HG02973 (cell line): Measurements from ENCODE around the gene C11orf97.
"Not testable (repeated sequence)": the region's sequence is repeated elsewhere in the genome, so short reads cannot be mapped to it uniquely, and the experiment has no call there.

ENCODE experiments used
- ATAC-seq: cut with Tn5 transposase; IDR thresholded peaks from one replicate; pipeline ENCODE4 v1.9.1; 2021; ENCODE audit warnings: moderate library complexity; ENCODE audit not compliant: unreplicated experiment

The C11orf97 gene

DNA sequence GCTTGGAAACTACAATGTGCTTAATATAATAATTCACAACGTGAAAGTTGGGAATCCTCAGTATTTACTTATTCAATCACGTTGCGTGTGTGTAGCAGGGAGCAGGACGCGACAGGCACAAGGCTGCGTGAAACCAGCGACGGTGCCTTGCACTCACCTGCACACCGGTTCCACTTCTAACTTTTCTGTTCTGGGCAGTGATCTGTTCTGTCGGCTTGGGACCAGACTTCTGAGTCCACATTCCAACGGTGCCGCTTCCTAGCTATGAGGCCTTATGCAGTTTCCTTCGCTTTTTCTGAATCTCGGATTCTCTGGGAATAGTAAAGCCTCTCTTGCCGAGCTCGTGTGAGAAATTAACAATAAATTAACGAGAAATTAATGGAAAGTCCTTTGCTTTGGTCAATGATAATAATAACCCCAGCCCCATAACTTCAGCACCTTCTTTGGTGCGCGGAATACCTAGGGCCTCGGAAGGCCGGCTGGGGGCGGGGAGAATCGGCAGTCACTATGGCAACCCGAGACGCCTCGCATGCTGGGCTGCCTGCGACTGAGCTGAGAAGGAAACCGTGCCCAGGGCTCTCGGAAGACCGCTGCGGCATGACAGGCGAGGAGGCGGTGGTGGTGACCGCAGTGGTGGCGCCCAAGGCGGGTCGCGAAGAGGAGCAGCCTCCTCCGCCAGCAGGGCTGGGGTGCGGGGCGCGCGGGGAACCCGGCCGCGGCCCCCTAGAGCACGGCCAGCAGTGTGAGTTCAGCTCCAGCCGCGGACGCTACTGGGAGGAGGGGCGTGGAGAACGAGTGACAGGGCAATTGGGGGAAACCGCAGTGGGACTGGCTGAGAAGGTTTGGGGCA is at the start of gene C11orf97:
Gene C11orf97, plus strand, starts transcription at position 530 of the 850 bp plus-strand sequence. Its CDS starts 68 bp downstream, at position 598.
- peak; percentile 68 for ATAC-seq

- ATAC-seq = peak; percentile 91
Observed at GRCh38 chr11:94469416-94469815, 42.8 kb upstream of the C11orf97 start.

GRCh38 chr11:94472916-94473799 is 39.1 kb upstream of the C11orf97 start:
- ATAC-seq = peak; percentile 76

DNA sequence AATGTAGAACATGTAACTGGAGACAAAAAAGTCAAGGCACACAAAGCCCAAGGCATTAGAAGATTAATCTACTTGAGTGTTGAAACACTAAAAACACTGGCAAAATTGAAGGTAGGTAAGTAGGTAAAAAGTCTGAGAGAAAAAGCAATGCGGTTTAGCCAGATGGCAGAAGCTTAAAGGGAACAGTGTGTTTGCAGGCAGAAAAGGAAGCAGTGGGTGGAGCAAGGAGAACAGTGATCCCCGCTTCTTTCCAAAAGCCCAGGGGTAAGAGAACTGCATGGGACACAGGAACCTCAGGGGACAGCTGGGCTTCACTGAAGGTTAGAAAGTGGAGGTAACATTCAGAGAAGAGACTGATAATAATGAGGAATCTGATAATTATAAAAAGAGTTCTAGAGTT is 34.6 kb upstream of the C11orf97 start:
- no peak for ATAC-seq

GRCh38 chr11:94481342-94481741 is 30.9 kb upstream of the C11orf97 start:
- no peak for ATAC-seq

DNA sequence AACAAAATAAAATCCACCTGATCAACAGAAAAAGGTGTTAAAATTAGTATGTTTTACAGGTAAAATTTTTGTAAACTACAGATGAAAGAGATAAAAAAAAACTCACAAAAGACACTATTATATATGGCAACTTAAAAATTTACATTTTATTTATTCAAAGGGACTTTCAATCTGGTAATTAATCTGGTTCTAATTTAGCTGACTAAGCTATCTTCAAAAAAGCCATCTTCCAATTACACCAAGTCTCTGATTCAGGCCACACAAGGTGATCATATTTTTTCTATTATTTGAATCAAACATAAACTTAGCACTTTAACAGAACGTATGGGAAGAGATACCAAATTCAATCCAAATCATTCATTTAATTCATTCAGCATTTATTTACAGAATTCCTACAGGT is 26.2 kb upstream of the C11orf97 start:
- ATAC-seq = no peak

GRCh38 chr11:94493281-94494125 is 18.8 kb upstream of the C11orf97 start, which contains the start of the genes ANKRD49 and MRE11:
Gene ANKRD49, plus strand, starts transcription at chr11:94493984. Its CDS starts 2,710 bp downstream, at chr11:94496694.
Gene MRE11, minus strand, starts transcription at chr11:94493844. Its CDS starts 1,043 bp downstream, at chr11:94492801.
- ATAC-seq = peak; percentile 99

DNA sequence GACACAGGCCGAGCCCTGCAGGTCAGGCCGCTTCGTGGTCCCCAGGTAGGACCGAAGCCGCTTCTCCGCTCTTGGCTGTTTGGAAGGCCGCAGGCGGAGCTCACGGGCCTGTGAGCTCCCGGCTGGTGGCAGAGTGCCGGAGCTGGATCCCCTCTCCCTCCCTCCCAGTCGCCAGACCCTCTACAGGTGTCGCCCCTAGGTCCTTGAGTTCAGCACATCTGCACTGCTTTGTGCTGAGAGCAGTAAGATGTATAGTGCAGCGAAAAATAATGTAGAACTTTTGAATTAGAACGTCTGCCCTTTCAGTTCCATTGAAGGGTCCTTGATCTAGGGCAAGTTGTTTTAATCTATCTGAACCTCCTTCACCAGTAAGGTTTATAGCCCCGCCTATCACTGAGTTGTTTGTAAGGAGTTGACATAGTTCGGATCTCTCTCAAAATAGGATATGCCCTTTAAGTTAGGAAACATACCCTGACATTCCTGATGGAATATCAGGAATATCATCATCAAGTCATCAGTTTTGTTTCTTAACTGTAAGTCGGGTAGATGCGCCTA is 18.1 kb upstream of the C11orf97 start:
- peak; percentile 60 for ATAC-seq

DNA sequence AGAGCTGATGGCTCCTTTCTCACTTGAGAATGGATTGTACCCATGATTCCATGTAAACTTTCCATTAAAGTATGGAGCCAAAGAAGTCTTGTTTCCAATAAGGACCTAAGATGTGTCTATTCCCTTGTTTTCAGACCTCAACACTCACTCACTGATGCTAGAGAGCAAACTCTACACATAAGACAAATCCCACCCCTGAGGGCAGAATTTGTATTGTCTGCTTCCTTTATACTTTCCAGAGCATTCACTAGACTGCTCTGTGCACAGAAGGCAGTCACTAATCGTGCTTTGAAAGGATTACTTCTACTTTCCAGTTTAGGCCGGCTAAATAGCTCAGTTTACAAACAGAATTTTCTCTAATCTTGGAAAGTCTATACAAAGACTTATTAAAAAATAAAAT is 12.1 kb upstream of the C11orf97 start:
- no peak for ATAC-seq

DNA sequence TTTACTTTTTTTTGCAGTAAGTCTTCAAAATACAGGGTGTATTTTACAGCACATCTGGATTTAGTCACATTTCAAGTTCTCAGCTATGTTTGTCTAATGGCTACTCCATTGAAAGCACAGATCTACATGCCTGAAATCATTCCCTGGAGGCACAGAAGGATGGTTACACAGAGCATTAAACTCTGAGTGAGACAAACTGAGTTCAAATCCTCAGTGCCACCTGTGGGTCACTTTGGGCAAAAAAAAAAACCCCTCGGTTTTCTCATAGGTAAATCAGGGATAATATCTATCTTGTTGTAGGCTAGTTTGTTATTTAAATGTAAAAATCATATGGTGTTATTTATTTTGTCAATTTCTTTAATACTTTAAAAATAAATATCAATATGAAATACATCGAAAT is 10.7 kb upstream of the C11orf97 start:
- ATAC-seq = no peak

GRCh38 chr11:94504689-94505293 is 7.5 kb upstream of the C11orf97 start:
- ATAC-seq = peak; percentile 63

DNA sequence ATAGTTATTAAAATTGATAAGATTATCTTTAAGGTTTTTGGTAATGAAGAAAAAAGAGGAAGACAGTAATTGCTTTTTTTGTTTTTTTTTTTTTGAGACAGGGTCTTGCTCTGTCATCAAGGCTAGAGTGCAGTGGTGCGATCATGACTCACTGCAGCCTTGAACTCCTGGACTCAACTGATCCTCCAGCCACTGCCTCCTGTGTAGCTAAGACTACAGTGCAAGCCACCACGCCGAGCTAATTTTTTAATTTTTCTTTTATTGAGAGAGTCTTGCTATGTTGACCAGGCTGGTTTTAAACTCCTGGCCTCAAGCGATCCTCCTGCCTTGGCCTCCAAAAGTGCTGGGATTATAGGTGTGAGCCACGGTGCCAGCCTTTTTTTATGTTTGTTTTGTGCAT is 5.7 kb upstream of the C11orf97 start:
- not testable (repeated sequence) for ATAC-seq

GRCh38 chr11:94507485-94507884 is 4.8 kb upstream of the C11orf97 start:
- no peak for ATAC-seq

- no peak for ATAC-seq
Observed at GRCh38 chr11:94513091-94513490, 830 bp downstream of the C11orf97 start.

- ATAC-seq = no peak
Observed at GRCh38 chr11:94515398-94515797, 3.1 kb downstream of the C11orf97 start.

DNA sequence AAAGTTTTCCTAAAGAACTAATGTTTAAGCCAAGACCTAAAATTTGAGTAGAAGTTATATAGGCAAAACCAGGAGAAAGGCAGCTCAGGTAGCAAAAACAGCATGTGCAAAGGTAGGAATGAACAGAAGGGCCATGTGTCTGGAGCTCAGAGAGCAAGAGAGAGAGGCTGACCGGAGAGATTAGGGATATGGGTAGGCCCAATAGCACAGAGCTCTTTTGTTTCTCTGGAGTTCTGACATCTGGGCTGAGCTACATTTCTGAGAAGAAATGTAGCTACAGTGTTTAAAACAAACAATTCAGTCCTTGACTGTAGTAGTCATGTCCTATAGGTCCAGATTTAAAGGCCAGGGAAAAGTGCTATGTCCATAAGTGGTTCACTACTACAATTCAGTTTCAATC is 4.5 kb downstream of the C11orf97 start:
- no peak for ATAC-seq

DNA sequence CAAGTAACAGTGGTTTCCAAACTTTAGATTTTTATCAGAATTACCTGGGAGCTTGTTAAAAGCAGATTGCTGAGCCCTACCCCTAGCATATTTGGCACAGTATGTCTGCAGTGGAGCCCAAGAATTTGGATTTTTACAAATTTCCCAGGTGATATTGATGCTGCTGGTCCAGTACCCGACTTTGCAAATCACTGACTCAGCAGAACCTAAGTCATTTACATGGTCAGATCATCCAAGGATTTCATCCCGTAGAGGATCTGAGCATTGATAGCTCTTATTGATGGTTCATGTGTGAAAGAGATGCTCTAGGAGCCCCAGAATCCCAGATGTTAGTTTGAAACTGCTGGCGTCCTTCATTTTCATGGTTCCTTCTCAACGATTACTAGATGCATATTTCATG is 6.0 kb downstream of the C11orf97 start:
- no peak for ATAC-seq

GRCh38 chr11:94519478-94520084 is 7.3 kb downstream of the C11orf97 start:
- ATAC-seq = no peak

DNA sequence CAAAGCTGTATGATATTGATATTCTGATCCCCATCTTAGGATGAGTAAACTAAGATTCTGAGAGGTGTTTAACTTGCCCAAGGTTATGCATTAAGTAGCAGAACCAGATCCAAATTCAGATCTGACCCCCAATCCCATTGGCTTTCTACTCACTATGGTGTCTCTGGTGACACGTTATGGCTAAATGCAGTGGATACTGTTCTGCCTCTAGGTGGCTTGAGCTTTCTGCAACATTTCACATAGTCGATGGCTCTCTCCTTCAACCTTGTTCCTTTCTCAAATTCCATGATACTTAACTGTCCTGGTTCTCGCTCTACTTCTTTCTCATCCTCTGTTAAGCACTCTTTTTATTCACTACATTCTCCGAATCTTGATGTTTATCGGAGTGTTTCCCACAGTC is 9.4 kb downstream of the C11orf97 start:
- peak; percentile 66 for ATAC-seq
